Mammary epithelial cell (primary cell): ENCODE measurements around the gene LMAN2.

Experiments used
- CTCF ChIP-seq, 2 donors: IDR thresholded peaks in 1 of 2; conservative IDR thresholded peaks in 1 of 2; 2 replicates each; pipeline ENCODE4 v1.5.1; 2011 to 2012; ENCODE audit warnings: inconsistent platforms in 2 of 2, low read length in 2 of 2, mild to moderate bottlenecking in 2 of 2, control low read depth in 1 of 2, low read depth in 1 of 2; ENCODE audit not compliant: insufficient read depth in 1 of 2; ENCODE audit errors: extremely low read depth in 1 of 2
- EZH2 ChIP-seq: IDR thresholded peaks from 2 replicates; pipeline ENCODE4 v1.6.1; 2012; ENCODE audit warnings: low read length, inconsistent platforms, borderline replicate concordance

GRCh38 chr5:177349762-177350161 lies 1.7 kb downstream of the LMAN2 start:
- TF ChIP-seq CTCF (conservative IDR thresholded peaks at IDR 0.05 in 1 of 2, IDR thresholded peaks at IDR 0.05 in 1 of 2; ENCODE audit: extremely low read depth in 1 of 2, insufficient read depth in 1 of 2, low read depth in 1 of 2, low read length in 2 of 2) (no peak), EZH2 (no peak)
